Stimulated activated CD4-positive, alpha-beta T cell treated with anti-CD3 and anti-CD28 coated beads, Interleukin-1b, Interleukin-23, amount 100 ng/mL, for 1 hour (primary cell): ENCODE measurements around the gene KRTAP10-10.
"Not testable (repeated sequence)": the region's sequence is repeated elsewhere in the genome, so short reads cannot be mapped to it uniquely, and the experiment has no call there.

ENCODE experiments used
- DNase-seq, 2 donors: peaks; one replicate each; pipeline ENCODE4 v3.0.0-alpha.2; 2020; ENCODE audit warnings: low read depth in 2 of 2

Gene KRTAP10-10

DNA sequence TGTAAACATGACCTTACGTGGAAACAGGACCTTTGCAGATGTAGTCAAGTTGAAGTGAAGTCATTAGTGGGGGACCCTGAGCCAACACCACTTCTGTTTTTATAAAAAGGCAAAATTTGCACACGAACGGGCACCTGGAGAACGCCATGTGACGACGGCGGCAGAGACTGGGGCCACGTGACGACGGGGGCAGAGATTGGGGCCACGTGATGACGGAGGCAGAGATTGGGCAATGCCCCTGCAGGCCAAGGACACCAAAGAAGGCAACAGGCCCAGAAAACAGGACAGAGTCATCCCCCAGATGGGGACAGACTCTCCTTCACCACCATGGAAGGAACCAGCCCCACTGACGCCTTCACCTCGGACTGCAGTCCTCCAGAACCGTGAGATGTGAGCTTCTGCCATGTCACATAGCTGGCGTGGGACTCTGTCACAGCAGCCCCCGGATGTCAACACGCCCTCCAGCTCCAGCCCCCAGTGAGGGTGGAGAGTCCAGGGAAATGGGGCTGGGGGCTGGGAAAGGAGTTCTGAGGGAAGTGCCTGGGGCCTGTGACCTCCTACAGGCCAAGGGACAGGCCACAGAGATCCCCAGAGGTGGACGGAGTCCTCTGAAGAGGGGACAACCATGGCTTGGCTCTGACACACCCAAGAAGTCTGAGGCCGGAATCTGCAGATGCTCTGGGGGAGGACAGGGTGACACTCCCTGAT lies 13.3 kb downstream of the KRTAP10-10 start:
- DNase-seq = no peak

DNA sequence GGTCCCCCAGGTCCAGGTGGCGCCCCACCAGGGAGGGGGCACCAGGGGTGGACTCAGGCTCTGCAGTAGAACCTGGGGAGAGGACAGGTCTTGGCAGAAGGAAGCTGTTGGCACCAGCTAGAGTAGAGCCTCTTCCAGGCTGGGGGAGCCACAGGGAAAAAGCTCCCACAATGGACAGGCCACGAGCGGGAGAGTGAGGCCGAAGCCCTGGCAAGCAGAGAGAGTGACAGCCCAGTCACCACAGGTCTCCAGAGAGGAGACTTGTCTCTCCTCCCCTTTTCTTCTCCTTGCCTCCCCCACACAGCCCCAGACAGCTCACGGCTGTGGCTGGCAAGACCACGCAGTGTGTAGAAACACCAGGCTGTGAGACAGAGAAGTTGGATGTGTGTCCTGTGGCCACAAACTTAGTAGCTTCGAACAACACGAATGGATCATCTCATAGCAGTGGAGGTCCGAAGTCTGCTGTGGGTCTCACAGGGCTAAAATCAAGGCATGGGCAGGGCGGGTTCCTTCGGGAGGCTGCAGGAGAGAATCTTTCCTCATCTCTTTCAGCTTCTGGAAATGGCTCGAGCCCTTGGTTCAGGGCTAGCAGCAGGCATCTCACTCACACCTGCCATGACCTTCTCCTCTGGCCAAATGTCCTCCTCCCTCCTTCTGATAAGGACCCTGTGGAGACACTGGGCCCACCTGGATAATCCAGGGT lies 14.0 kb downstream of the KRTAP10-10 start:
- no peak for DNase-seq

DNA sequence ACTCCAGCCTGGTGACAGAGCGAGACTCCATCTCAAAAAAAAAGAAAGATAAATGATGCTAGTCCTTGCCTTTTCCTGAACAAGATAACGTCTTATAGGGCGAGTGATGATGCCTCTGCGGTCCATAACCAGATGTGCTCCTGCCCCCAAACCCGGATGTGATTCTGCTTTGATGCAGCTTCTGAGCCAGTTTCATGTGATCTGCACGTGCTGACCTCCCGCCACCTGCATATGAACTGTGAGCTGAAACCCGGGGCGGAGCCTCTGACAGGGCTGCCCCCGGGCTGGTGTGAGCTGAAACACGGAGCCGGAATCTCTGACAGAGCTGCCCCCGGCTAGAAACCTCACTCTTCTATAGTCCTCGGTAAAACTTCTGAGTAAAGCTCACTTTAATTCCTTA lies 16.0 kb downstream of the KRTAP10-10 start:
- DNase-seq = no peak

DNA sequence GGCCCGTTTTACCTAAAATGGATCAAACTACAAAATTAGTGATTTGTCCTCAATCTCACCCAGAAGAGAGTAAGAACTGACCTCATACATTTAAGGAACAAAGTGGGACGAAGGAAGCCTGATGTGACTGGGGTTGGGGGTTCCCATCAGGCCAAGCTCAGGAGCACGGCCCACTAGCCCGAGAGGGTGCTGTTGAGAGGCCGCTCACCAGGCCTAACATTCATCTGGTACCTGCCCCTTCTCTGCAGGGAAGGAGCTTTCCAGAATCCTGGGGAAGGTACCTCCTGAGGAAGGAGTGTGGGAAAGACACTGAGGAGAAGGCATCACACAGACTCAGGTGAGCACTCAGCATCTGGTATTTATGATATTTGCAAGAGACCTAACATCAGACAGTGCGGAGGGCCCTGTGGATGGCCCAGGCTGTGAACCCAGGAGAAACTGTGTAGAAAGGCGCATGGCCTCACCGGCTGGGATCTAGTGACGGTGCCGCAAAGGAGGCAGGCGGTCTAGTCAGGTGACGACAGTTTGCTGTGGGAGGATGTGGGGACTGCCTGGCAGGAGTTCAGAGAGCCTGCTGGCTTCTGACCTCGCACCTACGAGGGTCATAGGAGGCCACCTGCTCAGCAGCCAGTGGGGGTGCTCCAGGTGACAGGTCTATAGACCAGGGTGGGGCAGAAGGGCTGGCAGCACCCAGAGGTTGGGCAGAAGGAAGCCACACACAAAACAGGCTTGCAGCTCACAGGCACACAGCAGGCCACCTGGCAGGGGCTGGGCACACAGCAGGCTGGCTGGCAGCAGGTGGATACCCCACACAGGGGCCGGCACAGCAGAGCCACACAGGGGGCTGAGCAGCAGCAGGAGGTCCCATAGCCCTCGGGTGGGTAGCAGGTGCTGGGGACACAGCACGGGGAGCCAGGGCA lies 16.8 kb downstream of the KRTAP10-10 start:
- DNase-seq = peak in 1 of 2 donors; percentile 18

DNA sequence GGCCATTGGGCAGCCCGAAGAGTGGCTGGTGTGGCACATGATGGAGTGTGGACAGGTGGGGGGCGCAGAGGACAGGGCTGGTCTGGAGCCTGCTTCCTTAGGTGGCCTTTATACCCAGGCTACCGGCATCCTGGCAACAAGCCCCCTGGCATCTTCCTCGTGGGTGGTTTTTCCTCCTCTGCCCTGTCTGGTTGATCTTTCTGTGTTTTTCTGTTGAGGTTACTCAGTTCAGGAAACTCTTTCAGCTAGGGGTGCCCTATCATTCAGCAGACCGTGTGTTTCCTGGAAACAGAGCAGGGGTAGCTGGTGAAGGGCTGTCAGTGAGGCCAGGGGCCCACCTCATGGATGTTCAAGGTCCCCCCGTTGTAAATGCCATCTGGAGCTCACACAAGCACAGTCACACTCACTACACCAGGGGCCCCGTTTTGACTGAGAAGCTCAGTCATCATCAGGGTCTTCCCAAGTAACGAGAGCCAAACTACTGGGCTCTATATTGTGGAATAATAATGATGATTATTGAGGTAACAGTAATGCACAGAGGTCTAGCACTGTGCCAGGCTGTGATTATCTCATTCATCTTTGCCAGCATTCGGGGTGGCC lies 17.5 kb downstream of the KRTAP10-10 start, which contains the start of gene KRTAP12-4:
KRTAP12-4 (minus strand) TSS at position 84 of the 600 bp plus-strand sequence; CDS start at position 39, 45 bp downstream.
- DNase-seq = no peak

DNA sequence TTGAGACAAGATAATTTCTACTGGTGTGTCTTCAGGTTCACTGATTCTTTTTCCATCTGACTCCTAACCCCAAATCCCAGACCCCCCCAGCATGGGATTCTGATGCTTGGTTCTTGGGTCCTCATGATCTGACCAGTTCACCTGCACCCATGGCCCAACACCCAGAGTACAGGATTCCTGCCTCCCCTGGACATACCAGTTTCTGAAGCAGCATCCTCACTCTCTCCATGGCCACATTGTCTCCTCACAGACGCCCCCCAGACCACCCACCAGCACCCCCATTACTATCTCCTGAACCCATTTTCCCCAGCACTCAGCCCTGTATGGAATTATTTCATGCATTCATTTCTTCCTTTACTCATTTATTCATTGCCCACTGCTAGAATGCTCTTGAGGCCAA lies 19.7 kb downstream of the KRTAP10-10 start:
- no peak for DNase-seq

DNA sequence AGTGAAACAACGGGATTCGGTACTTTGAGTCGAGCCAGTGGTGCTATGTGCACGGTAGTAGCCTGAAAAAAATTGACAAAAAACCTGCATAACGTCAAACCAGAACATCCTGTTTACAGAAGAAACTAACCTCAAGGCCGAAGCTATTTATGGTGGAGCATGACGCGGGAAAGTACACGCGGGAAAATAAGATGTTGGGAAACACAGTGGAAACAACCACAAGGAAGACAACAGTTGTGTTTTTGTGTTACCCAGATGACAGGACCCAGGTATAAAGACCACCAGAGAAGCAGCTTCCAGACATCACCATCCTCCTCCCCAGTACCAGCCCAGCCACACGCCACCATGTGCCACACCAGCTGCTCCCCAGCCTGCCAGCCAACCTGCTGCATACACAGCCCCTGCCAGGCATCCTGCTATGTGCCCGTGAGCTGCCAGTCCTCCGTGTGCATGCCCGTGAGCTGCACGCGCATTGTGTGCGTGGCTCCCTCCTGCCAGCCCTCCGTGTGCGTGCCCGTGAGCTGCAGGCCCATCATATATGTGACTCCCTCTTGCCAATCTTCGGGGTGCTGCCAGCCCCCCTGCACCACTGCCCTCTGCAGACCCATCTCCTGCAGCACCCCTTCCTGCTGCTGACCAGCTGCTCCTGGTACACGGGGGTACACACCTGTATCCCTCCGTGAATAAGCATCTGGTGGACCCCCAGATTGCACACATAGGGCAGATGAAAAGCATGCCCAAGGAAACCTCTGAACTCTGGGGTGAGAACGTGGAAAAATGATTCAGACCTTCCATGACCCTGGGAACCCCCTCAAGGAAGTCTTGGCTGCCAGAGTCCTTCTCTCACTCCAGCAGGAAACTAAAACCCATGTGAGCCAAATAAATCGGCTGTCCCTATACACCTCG lies 20.7 kb downstream of the KRTAP10-10 start, which contains the start of gene KRTAP12-3:
KRTAP12-3 (plus strand) TSS at position 298 of the 906 bp plus-strand sequence; CDS start at position 346, 48 bp downstream.
- DNase-seq = peak in 1 of 2 donors; percentile 15

DNA sequence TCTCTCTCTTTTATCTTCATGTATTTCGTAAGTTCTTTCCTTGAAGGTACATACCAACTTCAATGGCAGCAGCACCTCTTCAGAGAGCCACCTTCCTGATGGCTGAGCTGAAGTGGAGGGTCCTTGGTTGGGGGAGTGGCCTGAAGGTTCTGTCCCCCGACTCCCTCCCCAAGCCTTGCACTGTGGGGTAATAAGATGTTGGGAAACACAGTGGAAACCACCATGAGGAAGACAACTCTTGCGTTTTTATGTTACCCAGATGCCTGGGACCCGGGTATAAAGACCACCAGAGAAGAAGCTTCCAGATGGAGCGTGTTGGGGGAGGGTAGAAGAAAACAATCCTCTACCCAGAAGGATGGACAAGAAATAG lies 21.4 kb downstream of the KRTAP10-10 start:
- DNase-seq = no peak

DNA sequence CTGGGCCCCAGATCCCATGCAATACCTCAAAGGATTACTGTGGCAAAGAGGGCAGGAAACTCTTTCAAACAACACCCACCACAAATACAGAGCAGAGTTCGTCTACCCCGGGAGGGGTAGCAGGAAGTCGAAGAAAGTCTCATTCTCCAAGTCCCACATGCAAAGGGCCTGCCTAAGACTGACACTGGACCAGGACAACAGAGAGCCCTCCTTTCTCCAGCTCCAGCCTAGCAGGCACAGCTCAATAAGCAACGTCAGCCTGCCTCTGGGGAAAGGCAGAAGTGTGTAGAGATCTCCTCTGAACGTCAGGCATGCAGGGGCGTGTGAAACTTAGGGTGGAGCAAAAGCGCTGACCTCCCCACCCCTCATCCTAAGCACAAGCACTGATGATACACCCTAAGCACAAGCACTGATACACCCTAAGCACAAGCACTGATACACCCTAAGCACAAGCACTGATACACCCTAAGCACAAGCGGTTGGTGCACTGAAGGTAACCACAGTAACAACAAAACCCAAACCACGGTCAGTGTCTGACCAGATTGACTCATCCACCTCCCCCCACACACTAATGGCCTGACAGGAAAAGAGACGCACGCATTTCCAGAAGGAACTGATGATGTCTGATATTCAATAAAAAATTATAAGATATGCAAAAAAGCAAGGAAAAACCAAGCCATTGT lies 21.9 kb downstream of the KRTAP10-10 start:
- no peak for DNase-seq

DNA sequence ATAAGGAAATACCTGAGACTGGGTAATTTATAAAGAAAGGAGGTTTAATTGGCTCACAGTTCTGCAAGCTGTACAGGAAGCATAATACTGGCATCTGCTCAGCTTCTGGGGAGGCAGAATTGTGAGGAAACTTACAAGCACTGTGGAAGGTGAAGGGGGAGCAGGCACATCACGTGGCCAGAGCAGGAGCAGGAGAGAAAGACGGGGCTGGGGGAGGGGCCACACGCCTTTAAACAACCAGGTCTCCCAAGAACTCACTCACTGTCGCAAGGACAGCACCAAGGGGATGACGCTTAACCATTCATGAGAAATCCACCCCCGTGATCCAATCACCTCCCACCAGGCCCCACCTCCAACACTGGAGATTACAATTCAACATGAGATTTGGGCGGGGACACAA lies 24.4 kb downstream of the KRTAP10-10 start:
- DNase-seq = not testable (repeated sequence)

DNA sequence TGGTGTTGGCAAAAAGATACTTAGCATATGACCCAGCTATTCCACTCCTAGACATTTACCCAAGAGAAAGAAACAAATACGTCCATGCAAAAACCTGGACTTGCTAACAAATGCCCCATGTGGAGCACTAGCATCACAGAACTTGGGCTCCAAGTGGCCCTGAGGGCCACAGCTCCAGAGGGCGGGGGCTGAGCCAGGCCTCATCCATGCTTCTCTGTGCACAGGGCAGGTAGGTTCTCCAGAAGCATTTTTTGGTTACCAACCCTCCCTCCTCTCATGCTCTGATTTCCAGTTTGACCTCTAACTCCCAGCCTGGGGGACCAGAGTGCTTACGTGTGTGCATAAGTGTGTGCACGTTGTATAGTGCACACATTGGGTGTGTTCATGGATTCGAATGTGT lies 27.5 kb downstream of the KRTAP10-10 start:
- DNase-seq = no peak

DNA sequence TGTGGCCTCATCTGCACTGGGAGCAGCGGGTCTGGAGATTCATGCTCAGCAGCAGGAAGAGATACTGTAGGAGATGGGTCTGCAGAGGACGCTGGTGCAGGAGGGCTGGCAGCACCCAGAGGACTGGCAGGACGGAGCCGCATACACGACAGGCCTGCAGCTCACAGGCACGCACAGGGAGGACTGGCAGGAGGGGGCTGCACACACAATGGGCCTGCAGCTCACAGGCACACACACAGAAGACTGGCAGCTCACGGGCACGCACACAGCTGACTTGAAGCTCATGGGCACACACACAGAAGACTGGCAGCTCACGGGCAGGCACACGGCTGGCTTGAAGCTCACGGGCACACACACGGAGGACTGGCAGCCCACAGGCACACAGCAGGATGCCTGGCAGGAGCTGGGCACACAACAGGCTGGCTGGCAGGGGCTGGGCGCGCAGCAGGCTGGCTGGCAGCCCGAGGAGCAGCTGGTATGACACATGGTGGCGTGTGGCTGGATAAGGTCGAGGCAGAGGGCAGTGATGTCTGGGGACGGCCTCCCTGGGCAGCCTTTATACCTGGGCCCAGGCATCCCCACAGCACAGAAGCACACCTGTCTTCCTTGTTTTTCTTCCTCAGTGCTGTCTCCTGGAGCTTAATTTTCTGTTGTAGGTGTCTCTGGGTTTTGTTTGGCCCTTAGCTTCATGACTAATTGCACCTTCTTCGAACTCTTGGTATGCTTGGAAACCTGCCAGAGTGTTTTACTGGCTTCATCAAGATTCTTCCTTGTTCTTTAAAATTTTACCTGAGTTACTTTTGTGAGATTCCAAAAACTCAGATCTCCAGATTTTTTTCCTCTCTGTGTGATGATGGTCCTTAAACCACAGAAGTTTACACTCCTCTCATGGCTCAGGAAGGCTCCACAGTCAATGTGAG lies 29.5 kb downstream of the KRTAP10-10 start, which contains the start of gene KRTAP12-2:
KRTAP12-2 (minus strand) TSS at position 527 of the 920 bp plus-strand sequence; CDS start at position 486, 41 bp downstream.
- DNase-seq = no peak

DNA sequence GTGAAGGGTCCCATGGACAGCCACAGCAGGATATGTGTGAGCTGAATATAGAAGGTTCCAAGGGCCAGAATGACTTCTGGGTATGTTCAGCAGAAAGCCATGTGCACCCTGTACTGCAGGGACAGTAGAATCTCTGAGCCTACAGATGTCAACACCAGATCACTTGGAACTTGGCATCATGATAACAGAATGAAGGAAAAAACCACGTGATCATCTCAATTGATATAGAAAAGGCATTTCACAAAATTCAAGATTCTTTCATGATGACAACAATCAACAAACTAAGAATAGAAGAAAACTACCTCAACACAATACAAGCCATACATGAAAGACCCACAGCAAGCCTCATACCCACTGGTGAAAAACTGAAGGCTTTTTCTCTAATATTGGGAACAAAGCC lies 30.5 kb downstream of the KRTAP10-10 start:
- DNase-seq = no peak

DNA sequence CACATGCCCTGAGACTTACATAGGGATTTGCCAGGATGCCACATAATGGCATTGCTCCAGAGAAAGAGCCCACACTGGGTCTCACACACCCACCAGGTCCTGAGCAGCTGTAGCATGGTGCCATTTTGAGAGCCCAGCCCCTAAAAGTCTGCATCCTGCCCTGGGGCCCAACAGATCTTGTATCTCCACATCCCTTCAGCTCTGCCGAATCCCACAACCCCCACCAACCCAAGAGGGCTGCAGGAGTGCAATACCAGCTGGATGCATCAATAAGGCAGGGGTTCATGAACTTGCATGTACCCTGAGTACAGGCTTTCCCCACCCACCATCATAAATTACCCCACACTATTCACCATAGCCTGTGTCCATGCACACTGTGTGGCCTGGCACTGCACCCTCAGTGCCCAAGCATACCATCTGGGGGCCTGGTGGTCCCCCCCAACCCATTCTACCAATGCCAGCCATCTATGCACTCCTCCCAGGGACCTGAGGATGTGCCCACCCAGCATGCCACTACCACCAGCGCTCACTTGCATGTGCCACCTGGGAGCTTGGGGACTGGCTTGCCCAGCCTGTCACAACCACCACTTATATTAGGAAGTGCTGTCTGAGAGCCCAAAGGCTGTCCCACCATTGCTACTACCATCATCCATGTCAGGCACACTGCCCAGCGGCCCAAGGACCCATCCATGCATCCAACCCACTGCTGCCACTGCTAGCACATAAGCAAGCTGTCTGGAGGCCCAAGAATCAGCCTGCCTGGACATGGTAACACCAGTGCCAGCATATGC lies 33.7 kb downstream of the KRTAP10-10 start:
- no peak for DNase-seq

DNA sequence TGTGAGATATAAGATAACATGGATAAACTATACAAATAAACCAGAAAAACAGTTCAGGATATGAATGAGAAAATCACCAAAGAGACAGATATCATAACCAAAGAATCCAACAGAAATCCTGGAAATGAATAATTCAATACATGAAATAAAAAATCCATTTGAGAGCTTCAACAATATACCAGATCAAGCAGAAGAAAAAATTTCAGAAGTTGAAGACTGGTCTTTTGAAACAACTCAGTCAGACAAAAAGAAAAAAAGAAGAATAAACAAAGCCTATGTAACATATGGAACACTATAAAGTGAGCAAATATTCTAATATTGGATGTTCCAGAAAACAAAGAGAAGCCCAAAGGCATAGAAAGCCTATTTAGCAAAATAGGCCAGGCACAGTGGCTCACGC lies 34.8 kb downstream of the KRTAP10-10 start:
- no peak for DNase-seq

DNA sequence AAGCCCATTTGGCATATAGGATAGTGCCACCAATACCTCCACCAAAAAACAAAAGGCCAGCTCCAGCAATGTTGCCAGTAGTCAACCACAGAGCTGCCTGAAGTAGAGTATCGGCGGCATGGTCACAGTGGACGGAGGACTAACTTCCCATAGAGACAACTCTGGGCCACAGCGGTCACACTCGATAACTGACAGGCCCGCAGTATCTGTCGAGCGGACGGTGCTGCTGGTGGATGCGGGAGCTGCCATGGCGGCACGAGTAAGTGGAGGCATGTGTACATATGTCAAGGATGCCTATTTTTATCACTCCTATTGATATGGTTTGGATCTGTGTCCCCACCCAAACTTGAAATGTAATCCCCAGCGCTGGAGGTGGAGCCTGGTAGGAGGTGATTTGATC lies 40.7 kb downstream of the KRTAP10-10 start:
- no peak for DNase-seq

DNA sequence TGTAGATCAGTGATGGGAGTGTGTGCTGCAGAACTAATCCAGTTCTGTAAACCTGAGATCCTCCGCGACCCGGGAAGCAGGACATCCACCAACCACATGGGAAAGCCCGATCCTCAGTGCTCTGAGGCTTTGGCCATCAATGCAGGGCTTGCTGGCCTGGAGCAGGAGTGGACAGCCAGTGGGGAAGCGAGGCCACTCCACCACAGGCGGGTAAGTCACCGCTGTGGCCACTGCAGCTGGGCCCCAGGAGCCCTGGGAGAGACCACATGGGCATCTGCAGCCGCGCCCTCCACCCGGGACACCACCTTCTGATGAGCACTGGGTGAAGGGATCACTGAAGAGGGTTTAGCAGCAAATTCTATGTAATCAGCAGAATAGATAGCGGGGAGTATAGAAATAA lies 44.0 kb downstream of the KRTAP10-10 start:
- DNase-seq = no peak
